Neural crest cell (in vitro differentiated cells): ENCODE data around the gene SUN5. TPM values are rescaled to one million over a fixed set of nuclear protein-coding genes. Genes with fewer than 3 reads are reported as not detected.

Experiments
- DNase-seq: peaks from one replicate; pipeline ENCODE4 v3.0.0; 2021; ENCODE audit warnings: low read depth, mixed read lengths, low spot score
- H3K27ac Mint-ChIP-seq: one replicate; pipeline ENCODE4 v1.8.0; 2021; ENCODE audit warnings: mild to moderate bottlenecking, mixed read lengths; ENCODE audit not compliant: unreplicated experiment
- H3K27me3 Mint-ChIP-seq: 2 replicates; pipeline ENCODE4 v1.8.0; 2021; ENCODE audit warnings: low read depth, mild to moderate bottlenecking, mixed read lengths
- H3K36me3 Mint-ChIP-seq: 2 replicates; pipeline ENCODE4 v1.8.0; 2021; ENCODE audit warnings: low read depth, mild to moderate bottlenecking, mixed read lengths
- H3K4me1 Mint-ChIP-seq: 2 replicates; pipeline ENCODE4 v1.8.0; 2021; ENCODE audit warnings: mixed read lengths
- H3K4me3 Mint-ChIP-seq: one replicate; pipeline ENCODE4 v1.8.0; 2021; ENCODE audit warnings: mild to moderate bottlenecking, mixed read lengths
- H3K9me3 Mint-ChIP-seq: 2 replicates; pipeline ENCODE4 v1.8.0; 2021; ENCODE audit warnings: mixed read lengths
- CTCF ChIP-seq: fragments of 200-600 bp; sonication (generic); conservative IDR thresholded peaks from 2 replicates; pipeline ENCODE4 v1.5.0; 2021; ENCODE audit warnings: antibody characterized with exemption, mild to moderate bottlenecking
- total RNA-seq: library from RNA; stranded (reverse); gene quantifications from 2 replicates; pipeline ENCODE4 v1.2.1, GENCODE V29; 2021

The SUN5 gene
- total RNA-seq, 1 donor from 2014 or later: not detected

- DNase-seq: no peak
- Mint-ChIP-seq H3K4me3 (no peak overlapping the region), H3K27ac (no peak overlapping the region), H3K36me3 (no peaks in the 10 kb centered on the region), H3K27me3 (peaks cover 17% of the 10 kb centered on the region), H3K9me3 (no peaks in the 10 kb centered on the region), H3K4me1 (peaks cover 16% of the 10 kb centered on the region)
- peak; percentile 74 for TF ChIP-seq CTCF
These were observed 58.5 kb downstream of the SUN5 start for GRCh38 chr20:32945710-32946221.

- no peak overlapping the region for H3K27ac Mint-ChIP-seq
- H3K9me3 Mint-ChIP-seq: no peaks in the 10 kb centered on the region
- TF ChIP-seq CTCF: no peak
- no peak overlapping the region for H3K4me3 Mint-ChIP-seq
- peaks cover 8% of the 10 kb centered on the region for H3K4me1 Mint-ChIP-seq
- no peak for DNase-seq
- peaks cover 9% of the 10 kb centered on the region for H3K27me3 Mint-ChIP-seq
- no peaks in the 10 kb centered on the region for H3K36me3 Mint-ChIP-seq
These were observed 60.7 kb downstream of the SUN5 start for GRCh38 chr20:32943490-32944052.

- Mint-ChIP-seq H3K9me3 (peaks cover 5% of the 10 kb centered on the region), H3K27me3 (peaks cover 15% of the 10 kb centered on the region), H3K4me3 (no peak overlapping the region), H3K4me1 (peaks cover 8% of the 10 kb centered on the region), H3K36me3 (no peaks in the 10 kb centered on the region), H3K27ac (no peak overlapping the region)
- no peak for TF ChIP-seq CTCF
- no peak for DNase-seq
These were observed 62.9 kb downstream of the SUN5 start for GRCh38 chr20:32941155-32941885.

- Mint-ChIP-seq H3K27me3 (peaks cover 11% of the 10 kb centered on the region), H3K36me3 (no peaks in the 10 kb centered on the region), H3K9me3 (peaks cover 5% of the 10 kb centered on the region), H3K27ac (no peak overlapping the region), H3K4me1 (no peaks in the 10 kb centered on the region), H3K4me3 (no peak overlapping the region)
- TF ChIP-seq CTCF: no peak
- no peak for DNase-seq
These were observed 69.7 kb downstream of the SUN5 start for GRCh38 chr20:32934580-32934979.

Other genes starting within 250 kb of the SUN5 start
- 57.3 and 58.0 TPM in 2 replicates for gene DNMT3B, start 242.0 kb downstream of the SUN5 start, total RNA-seq
- 291 and 304 TPM in 2 replicates for gene MAPRE1, start 184.5 kb downstream of the SUN5 start, total RNA-seq
- 0.26 TPM in 1 of 2 replicates, not detected in the other for gene EFCAB8, start 145.5 kb downstream of the SUN5 start, total RNA-seq
- gene BPIFB2, start 3.3 kb upstream of the SUN5 start, total RNA-seq: not detected in 2 replicates
- not detected in 2 replicates for gene BPIFB6, start 27.2 kb upstream of the SUN5 start, total RNA-seq
- not detected in 2 replicates for gene BPIFB3, start 49.5 kb upstream of the SUN5 start, total RNA-seq
- not detected in 2 replicates for gene BPIFB4, start 75.2 kb upstream of the SUN5 start, total RNA-seq
- not detected in 2 replicates for gene BPIFA2, start 163.7 kb upstream of the SUN5 start, total RNA-seq
- gene BPIFA3, start 212.9 kb upstream of the SUN5 start, total RNA-seq: not detected in 2 replicates
- not detected in 2 replicates for gene BPIFA1, start 231.6 kb upstream of the SUN5 start, total RNA-seq